GM19351 (cell line): ENCODE measurements around the gene CREB5.

Experiments used
- ATAC-seq: cut with Tn5 transposase; IDR thresholded peaks from one replicate; pipeline ENCODE4 v1.9.1; 2021; ENCODE audit warnings: mild to moderate bottlenecking, moderate library complexity; ENCODE audit not compliant: unreplicated experiment

The CREB5 gene

GRCh38 chr7:28509251-28510025 lies 97.1 kb downstream of the CREB5 start:
- ATAC-seq, result peak; percentile 89

GRCh38 chr7:28510026-28510369 lies 97.7 kb downstream of the CREB5 start:
- ATAC-seq, result no peak

- ATAC-seq, result no peak
These were observed 100.5 kb downstream of the CREB5 start for GRCh38 chr7:28512668-28513440.

GRCh38 chr7:28516390-28517172 lies 104.3 kb downstream of the CREB5 start:
- no peak for ATAC-seq

GRCh38 chr7:28517206-28517605 lies 104.9 kb downstream of the CREB5 start:
- no peak for ATAC-seq

- ATAC-seq, result no peak
These were observed 105.3 kb downstream of the CREB5 start for GRCh38 chr7:28517606-28518005.

- ATAC-seq, result no peak
These were observed 108.0 kb downstream of the CREB5 start for GRCh38 chr7:28520074-28521015.

- no peak for ATAC-seq
These were observed 112.7 kb downstream of the CREB5 start for GRCh38 chr7:28524978-28525377.

- no peak for ATAC-seq
These were observed 116.6 kb downstream of the CREB5 start for GRCh38 chr7:28528899-28529298.

- no peak for ATAC-seq
These were observed 117.4 kb downstream of the CREB5 start for GRCh38 chr7:28529755-28530154.

- no peak for ATAC-seq
These were observed 118.0 kb downstream of the CREB5 start for GRCh38 chr7:28530175-28530802.

- no peak for ATAC-seq
These were observed 118.5 kb downstream of the CREB5 start for GRCh38 chr7:28530803-28531175.

- no peak for ATAC-seq
These were observed 119.0 kb downstream of the CREB5 start for GRCh38 chr7:28531291-28531690.

- no peak for ATAC-seq
These were observed 119.9 kb downstream of the CREB5 start for GRCh38 chr7:28532181-28532580.

- ATAC-seq, result peak; percentile 73
These were observed 120.9 kb downstream of the CREB5 start for GRCh38 chr7:28533267-28533666.

GRCh38 chr7:28533731-28534531 lies 121.6 kb downstream of the CREB5 start:
- ATAC-seq, result peak; percentile 32

- ATAC-seq, result no peak
These were observed 123.9 kb downstream of the CREB5 start for GRCh38 chr7:28536259-28536658.

GRCh38 chr7:28539289-28539981 lies 127.1 kb downstream of the CREB5 start:
- ATAC-seq, result peak; percentile 98

GRCh38 chr7:28542410-28542809 lies 130.1 kb downstream of the CREB5 start:
- no peak for ATAC-seq
